Right ventricle myocardium superior (tissue), 1 donor: ENCODE data around the gene UGT8. TPM values are rescaled to one million over a fixed set of nuclear protein-coding genes. Genes with fewer than 3 reads are reported as not detected.

Experiments
- ATAC-seq: fragments of 200-7000 bp; cut with Tn5 transposase; one replicate; pipeline ENCODE4 v1.9.1; 2020; ENCODE audit warnings: mild to moderate bottlenecking; ENCODE audit not compliant: poor library complexity
- DNase-seq: peaks from one replicate; pipeline ENCODE4 v3.0.0-alpha.2; 2020
- intact Hi-C: fragments of 100-400 bp; cut with DNase I; formaldehyde crosslinking; loops from one replicate; pipeline ENCODE4 v1.11.2; 2022
- microRNA-seq: library from miRNA; unstranded; fragments of <30 nt; microRNA quantifications from one replicate; pipeline ENCODE4 v1.2.0, GENCODE V29; 2020
- total RNA-seq: library from RNA; stranded (reverse); fragmentation: NEBNext Ultra II Directional; extraction: Animal tissue kit (Norgen Biotek cat#: 25700); gene quantifications from one replicate; pipeline ENCODE4 v1.2.1, GENCODE V29; 2021
- donor health status: DM: no; HTN: yes; CAD: no; lungs with severe emphysema.

Gene UGT8
- total RNA-seq, 1 donor from 2014 or later = 0.05 TPM

- no peak for ATAC-seq
- intact Hi-C loops = no loop called here
- DNase-seq = no peak
These were observed 74.7 kb downstream of the UGT8 start for GRCh38 chr4:114673306-114673705.

- ATAC-seq (no peak), DNase-seq (no peak)
- intact Hi-C loops = no loop called here
These were observed 75.5 kb downstream of the UGT8 start for GRCh38 chr4:114674080-114674479.

GRCh38 chr4:114677346-114677979 lies 78.9 kb downstream of the UGT8 start:
- no peak for DNase-seq
- intact Hi-C loops = no loop called here
- ATAC-seq = no peak

GRCh38 chr4:114684462-114684861 lies 85.9 kb downstream of the UGT8 start:
- ATAC-seq (no peak), DNase-seq (no peak)
- intact Hi-C loops = no loop called here

GRCh38 chr4:114688059-114688458 lies 89.5 kb downstream of the UGT8 start:
- intact Hi-C loops = no loop called here
- DNase-seq (no peak), ATAC-seq (no peak)

GRCh38 chr4:114690571-114690970 lies 92.0 kb downstream of the UGT8 start:
- ATAC-seq (no peak), DNase-seq (no peak)
- intact Hi-C loops = no loop called here

- ATAC-seq (no peak), DNase-seq (no peak)
- intact Hi-C loops = no loop called here
These were observed 93.3 kb downstream of the UGT8 start for GRCh38 chr4:114691865-114692264.

- ATAC-seq (no peak), DNase-seq (no peak)
- intact Hi-C loops = no loop called here
These were observed 94.4 kb downstream of the UGT8 start for GRCh38 chr4:114692958-114693357.

GRCh38 chr4:114694770-114695169 lies 96.2 kb downstream of the UGT8 start:
- ATAC-seq (no peak), DNase-seq (no peak)
- intact Hi-C loops = no loop called here

GRCh38 chr4:114698231-114698630 lies 99.6 kb downstream of the UGT8 start:
- intact Hi-C loops = no loop called here
- ATAC-seq (no peak), DNase-seq (no peak)

GRCh38 chr4:114701491-114701890 lies 102.9 kb downstream of the UGT8 start:
- DNase-seq (no peak), ATAC-seq (no peak)
- intact Hi-C loops = no loop called here

GRCh38 chr4:114717432-114717831 lies 118.8 kb downstream of the UGT8 start:
- no peak for DNase-seq
- no peak for ATAC-seq
- intact Hi-C loops = no loop called here

- no peak for ATAC-seq
- no peak for DNase-seq
- intact Hi-C loops = no loop called here
These were observed 126.5 kb downstream of the UGT8 start for GRCh38 chr4:114725066-114725465.

- no peak for DNase-seq
- intact Hi-C loops = no loop called here
These were observed 128.9 kb downstream of the UGT8 start for GRCh38 chr4:114727461-114727860.

More at GRCh38 chr4:114727461-114727860, 128.9 kb downstream of the UGT8 start:
- ATAC-seq = no peak

Small RNA genes within 50 kb of the gene (microRNA-seq; reads per million reads assigned to microRNA genes)
- gene MIR577 = not detected
